DMS53 treated with DMSO at 0.1 percent for 48 hours (cell line): ENCODE measurements around the gene MCAM.

Experiments used
- DNase-seq: peaks from one replicate; lab custom pipeline; 2025; ENCODE audit not compliant: unreplicated experiment; lab: John Stamatoyannopoulos, UW

Gene MCAM

DNA sequence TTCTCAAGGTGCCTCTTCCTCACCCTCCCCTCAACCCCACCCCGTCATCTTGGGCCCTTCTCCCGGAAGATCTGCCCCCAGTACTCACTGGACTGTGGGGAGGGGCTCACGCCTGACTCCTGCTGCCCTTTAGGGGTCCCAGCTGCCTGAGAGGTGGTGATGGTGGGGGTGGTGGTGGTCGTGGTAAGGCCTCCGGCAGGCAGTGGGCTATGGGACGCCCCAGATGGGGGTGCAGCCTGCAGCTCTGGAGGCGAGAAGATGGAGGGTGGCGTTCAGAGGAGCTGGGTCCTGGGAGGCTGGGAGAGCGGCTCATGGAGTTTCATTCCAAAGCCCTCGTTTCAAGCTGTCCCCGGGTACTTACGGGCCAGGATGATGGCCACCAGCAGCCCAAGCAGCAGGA is 28.8 kb upstream of the MCAM start:
- DNase-seq: no peak

DNA sequence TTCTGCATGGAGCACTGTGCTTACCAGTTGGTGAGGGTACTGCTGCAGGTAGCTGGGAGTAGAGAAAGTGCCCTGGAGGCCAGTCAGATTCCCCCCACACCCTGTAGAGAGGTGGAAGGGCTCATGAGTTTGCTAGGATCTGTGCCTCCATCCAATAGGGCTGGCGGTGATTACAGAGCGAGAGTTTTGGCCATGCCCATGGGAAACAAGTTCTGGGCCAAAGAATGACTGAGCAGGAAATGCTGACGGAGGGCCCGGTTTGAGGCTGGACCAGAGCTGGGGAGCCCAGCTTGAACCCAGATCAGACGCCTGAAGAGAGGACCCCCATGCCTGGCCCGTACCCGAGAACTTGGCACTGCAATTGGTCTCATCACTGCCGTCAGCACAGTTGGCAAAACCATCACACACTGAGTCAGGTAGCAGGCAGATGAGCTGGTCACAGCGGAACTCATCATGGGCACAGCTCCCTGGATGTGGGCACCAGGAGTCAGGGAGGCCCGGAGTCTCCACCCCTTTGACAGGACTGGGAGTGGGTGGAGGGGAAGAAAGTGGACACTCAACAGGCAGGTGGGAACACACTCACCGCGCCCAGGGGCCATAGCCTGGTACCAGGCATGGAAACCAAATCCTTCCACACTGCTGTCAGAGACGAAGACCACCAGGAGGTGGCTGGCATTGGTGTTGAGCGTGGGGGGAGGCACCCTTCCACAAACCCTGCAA is 27.5 kb upstream of the MCAM start:
- DNase-seq: no peak

DNA sequence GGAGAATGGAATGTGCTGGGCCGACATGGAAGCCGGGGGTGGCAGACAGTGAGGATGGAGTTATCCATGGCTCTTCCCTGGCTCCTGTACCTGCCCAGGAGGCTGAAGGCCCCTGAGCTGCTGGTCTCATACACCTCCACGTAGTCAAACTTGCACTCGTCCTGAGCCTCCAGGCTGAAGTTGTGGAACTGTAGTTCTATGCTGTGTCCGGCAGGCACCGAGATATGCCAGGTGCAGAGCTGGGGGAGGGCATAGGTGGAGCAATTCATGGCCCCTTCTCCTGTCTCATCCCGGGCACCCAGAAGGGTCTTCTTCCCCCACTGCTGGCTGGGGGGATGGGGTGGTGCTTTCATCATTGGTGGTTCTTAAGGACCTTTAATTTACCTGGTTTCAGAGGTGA is 26.8 kb upstream of the MCAM start:
- DNase-seq: no peak

DNA sequence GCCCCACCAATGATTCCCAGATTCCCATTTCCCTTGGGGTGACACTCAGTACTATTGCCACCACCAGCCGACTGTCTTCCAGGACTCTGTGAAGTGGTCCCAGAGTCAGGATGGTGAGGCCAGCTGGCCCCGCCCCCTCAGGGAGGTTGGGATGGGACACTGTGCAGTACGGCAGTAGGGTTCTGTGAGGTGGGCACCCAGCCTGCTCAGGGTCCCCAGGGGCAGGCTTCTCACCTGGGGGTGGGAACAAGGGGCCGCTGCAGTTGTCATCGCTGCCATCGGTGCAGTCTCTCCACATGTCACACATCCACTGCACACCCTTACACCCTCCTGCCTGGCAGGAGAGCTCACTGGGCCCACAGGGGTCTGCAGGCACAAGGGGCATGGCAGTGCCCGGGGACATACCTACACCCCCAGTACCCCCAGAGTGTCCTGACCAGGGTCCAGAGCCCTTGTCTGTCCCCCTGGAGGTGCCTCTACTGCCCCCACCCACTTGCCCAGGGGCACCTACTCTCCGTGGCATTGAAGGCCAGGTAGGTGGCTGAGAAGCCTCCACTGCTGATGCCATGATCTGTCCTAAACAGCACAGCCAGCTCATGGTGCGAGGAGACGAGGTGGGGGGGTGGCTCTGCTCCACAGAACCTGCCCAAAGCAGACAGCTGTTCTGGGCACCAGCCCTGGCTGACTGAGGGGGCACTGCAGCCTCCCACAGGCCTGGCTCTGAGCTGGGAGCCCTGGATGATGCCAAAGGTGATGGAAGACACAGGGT is 25.6 kb upstream of the MCAM start:
- no peak for DNase-seq

DNA sequence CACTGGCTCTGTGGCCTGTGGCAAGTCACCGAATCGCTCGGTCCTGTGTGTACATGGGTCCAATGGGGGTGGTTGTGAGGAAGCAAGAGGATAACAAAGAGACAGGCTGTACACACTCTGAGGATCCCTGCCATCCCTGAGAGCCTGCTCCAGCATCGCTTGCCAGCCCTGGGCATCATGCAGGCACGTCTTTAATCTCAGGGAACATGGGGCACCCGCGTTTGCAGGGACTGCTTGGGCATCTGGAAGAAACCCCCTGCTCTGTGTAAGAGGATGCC is 25.0 kb upstream of the MCAM start:
- DNase-seq: no peak

DNA sequence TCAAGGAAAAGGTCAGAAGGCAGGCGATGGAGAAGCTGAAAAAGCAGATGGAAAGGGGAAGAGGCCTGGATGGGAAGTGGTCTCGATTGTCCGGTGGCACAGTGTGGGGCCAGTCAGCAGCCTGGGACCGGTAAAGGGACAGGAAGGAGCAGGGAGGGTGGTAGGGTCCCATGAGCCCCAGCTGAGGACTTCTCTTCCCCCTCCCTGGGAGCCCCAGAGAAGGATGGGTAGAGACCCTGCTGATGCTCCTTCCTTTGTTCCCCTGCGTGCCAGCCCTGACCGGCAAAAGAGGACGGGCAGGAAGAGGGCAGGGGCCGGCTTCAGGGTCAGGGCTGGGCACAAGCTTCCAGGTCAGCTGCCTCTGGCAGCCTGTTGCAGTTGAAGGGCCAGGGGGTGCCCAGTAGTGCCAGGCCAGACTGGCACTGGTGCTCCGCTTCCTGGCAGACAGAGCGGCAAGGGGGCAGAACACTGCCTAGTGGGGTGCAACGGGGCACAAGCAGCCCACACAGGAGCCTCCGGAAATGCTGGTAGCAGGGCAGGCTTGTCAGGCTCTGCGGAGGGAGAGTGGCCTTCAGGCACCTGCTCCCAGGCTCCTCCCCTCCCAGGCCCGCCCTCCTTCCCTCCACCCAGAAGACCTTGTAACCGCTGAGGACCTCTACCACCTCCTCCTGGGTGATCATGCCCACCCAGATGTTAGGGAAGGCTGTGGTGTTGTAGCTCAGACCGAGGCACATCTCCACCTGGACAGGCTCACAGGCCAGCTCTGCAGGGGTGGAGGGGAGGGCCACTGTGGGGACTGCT is 24.5 kb upstream of the MCAM start:
- DNase-seq: no peak

DNA sequence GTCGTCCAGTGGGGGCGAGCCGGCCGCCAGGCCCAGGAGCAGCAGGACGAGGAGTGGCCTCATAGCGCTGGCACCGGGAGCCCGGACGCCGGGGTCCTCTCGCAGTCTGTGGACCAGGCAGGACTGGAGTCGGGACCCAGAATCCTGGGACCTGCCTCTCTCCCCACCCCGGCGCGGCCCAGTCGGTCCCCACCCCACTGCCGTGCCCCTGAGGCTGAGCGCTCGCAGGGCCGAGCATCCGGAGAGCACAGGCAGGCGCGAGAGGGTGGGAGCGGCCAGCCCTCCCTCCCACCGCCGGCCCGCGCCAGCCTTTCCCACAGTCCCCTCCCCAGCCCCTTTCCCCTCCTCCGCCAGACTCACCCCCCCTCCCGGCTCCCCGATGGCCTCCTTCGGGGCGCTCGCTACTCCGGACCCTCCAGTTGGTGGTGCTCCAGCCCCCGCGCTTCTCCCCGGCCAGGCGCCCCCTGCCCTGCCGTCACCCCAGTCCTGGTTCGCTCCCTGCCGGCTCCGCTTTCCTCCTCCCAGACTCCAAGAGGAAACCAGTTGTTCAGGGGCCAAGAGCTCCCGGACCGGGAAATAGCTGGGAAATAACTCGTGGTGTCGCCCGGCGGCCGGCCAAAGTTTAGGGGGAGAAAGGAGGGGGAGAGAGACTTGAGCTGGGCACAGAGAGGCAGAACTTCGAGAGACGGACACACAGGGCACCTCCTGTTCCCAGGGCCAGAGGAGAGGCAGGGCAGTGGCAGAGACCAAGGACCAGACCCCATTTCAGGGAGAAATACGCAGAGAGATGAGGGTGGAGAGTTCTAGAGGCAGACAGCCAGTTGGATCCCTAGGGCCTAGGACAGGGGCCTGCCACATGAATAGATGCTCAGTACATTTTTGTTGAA is 23.6 kb upstream of the MCAM start, which contains the start of gene C1QTNF5:
Gene C1QTNF5, minus strand, starts transcription at position 549 of the 887 bp plus-strand sequence. Its CDS starts 486 bp downstream, at position 63.
- DNase-seq: no peak

DNA sequence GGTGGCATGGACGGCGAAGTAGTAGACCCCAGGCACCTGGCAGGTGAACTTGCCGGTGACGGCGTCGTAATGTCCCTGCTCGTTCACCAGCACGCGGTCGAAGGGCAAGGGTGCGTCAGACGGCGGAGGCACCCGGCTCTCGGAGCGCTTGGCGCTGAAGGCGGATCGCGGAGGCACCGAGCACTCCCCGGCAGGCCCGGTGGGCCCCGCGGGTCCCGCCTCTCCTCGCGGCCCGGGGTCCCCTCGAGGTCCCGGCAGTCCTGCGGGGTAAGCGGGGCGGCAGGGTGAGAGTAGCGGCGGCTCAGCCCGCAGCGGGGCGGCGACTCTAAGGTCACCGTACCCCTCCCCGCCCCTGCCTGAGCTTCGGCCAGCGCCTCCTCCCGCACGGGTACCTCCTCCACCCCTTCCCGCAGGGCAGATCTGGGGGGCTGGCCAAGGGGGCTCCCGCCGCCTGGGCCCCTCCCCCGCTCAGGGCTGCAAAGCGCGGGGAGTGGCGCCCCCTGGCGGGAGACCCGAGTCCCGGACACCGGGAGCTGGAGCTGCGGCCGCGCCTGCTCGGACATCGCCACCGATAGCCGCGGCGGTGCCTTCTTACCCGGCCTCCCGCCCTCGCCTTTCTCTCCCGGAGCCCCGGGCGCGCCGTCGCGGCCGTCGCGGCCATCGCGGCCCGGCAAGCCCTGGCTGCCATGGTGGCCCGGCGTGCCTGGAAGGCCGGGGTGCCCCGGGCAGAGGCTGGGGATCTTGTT is 22.8 kb upstream of the MCAM start:
- DNase-seq: no peak

DNA sequence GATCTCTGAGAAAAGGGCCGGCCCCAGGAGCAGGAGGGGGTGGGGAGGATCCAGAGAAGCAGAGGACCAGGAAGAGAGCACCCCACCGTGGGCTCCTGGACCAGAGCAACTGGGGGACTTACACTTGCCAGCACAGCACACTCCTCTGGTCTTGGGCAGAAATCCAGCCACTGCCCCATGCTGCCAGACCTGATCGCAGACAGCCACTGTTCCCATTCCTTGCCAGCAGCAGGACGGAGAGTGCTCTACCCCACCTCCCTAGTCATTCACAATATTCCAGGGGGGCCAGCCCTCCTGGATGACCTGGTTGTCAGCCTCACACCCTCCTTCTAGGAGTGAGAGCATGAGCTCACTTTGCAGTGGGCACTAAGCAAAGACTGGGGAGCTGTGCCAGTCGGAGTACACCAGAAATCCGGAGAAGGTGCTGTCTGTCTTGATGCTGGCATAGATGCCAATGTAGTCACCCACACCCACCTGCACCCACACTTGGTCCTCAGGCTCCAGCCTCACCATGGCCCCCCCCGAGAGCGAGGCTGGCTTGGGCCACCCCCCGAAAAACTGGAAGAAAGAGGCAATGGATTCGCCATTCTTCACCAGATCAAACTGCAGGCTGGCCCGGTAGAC is 22.1 kb upstream of the MCAM start:
- no peak for DNase-seq

DNA sequence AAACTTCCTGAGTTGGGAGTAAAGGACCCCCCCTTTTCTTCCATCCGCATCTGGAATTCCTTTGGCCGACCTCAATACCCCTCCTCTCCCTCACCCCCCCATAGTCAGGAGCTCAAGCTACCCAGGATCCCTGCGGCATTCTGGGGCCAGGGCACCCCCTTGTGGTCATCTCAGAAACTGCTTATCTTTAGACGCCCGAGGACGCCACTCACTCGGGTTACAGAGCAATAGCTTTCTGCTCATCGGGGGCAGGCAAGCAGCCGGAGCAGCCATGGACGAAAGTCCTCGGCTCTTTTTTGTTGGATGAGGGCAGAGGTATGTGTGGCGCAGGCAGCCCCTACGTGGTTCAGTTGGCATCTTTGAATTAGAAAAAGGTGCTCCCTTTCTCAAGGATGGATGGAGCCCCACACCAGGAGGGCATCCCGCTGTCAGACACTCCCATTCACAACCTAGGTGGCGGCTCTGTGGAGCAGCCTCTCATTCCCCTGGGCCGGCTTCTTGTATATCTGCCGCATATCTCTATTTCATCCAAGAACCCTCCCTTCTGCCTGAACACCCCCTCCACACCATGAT is 21.5 kb upstream of the MCAM start:
- peak; percentile 63 for DNase-seq

DNA sequence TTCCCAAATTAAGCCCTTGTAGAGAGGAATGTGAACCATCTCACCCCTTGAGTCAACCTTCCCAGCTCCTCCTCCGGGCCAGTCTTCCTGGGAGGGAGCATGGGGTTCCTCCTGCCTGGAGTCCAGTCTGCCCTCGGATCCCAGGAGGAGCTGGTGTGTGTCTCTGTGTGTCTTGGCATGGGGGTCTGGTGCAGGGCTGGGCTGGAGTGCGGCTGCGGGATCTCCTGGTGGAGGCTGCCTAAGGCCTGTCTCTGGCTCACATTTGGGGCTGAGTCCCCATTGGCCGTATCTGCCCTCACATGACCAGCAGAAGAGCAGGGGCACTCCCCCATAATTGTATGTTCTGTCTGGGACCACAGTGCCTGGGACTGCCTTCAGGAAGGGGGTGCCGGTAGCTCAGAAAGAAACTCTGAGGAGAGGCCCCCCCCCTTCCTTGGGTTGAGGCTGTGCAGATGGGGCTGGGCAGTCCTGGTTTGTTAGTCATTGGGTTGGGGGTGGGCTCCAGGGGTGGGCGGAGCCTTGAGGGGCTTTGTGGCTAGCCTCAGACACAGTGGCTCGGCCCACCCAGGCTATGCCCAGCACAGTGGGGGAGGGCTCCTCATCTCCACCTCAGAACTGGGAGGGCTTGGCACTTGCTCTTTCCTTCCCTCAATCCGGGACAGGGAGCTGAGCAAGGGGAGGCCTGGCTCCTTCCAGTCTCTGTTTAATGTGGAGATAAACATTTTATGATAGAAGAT is 20.8 kb upstream of the MCAM start:
- DNase-seq: no peak

DNA sequence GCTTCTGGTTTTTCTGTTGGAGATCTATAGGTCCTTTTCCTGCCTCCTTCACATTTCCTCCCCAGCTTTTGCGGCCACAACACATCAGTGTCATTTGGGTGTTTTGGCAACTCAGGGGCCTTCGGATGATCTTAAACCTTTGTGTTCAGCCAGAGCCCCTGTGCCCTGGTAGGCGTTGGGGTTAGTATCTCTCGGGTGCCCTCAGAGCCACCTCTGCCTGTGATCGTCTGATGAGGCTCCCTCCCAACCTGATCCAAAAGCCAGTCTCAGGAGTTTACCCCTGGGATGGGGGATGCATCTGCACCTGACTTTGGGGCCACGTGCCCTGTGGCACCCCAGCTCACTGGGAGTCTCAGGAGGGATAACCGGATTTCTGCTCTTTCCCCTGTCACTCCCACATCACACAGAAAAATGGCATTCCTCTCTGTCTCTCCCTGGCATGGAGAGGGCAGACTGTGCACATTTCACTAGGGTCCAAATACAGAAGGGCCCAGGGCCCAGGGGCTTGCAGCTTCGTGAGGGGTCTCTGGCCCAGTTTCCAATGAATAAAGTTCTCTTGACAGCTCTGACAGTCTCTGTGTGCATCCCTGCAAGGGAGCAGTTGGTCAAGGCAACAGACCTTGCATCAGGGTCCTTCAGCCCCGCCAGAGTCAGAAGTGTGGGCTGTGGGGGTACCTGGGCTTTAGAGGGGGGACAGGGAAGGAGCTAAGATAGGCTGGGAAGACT is 20.0 kb upstream of the MCAM start:
- no peak for DNase-seq

DNA sequence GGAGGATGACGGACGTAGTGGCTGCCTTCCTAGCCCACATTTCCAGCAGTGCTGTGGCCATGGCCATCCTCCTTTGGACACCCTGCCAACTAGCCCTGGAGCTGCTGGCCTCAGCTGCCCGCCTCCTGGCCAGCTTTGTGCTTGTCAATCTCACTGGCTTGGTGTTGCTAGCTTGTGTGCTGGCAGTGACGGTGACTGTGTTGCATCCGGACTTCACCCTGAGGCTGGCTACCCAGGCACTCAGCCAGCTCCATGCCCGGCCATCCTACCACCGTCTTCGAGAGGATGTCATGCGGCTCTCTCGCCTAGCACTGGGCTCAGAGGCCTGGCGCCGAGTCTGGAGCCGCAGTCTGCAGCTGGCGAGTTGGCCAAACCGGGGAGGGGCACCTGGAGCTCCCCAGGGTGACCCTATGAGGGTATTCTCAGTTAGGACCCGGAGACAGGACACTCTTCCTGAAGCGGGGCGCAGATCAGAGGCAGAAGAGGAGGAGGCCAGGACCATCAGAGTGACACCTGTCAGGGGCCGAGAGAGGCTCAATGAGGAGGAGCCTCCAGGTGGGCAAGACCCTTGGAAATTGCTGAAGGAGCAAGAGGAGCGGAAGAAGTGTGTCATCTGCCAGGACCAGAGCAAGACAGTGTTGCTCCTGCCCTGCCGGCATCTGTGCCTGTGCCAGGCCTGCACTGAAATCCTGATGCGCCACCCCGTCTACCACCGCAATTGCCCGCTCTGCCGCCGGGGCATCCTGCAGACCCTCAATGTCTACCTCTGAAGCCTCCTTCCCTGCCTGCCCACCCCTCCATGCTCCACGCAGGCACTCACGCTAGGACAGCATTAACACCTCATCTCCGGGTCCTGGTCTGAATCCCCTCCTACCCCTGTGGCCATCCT is 19.0 kb upstream of the MCAM start:
- no peak for DNase-seq

DNA sequence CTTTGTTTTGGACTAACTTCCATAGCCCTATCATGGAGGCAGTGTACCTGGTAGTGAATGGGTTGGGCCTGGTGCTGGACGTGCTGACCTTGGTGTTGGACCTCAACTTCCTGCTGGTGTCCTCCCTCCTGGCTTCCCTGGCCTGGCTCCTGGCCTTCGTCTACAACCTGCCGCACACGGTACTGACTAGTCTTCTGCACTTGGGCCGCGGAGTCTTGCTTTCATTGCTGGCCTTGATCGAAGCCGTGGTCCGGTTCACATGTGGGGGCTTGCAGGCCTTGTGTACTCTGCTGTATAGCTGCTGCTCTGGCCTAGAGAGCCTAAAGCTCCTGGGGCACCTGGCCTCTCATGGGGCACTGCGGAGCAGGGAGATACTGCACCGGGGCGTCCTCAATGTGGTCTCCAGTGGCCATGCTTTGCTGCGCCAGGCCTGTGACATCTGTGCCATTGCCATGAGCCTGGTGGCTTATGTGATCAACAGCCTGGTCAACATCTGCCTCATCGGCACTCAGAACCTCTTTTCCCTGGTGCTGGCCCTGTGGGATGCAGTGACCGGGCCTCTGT is 18.2 kb upstream of the MCAM start:
- DNase-seq: no peak

DNA sequence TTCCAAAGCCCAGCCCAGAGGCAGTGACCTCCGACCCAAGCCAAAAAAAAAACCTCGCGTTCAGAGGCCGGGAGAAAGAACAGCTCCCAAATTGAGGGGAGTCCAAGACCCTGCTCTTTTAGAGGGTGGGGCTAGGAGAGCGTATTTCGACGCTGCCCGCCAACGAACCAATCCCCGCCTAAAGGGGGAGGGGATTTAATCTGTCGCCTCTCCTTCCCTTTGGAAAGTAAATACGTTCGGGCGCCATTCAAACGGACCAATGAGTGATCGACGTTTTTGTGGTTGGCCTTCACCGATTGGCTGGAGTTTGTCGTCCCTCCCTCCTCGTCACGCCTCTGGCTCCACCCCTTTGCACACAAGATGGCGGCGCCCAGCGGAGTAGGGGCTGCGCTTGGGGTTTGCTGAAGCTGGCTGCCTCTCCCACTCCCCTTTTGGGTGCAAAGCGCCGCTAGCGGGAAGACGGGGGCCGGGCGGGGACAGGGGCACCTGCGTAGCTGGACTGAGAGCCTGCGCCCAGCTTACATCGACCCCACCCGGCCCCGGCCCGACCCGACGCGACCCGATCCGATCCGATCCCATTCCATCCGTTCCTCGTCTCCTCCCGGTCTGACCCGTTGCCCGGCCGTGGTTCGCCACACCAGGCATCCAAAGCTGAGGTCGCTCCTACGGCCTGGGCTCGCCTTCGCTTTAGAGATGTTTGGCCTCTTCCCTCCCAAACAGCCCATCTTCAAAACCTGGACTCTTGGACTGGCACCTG is 17.4 kb upstream of the MCAM start, which contains the start of gene RNF26:
Gene RNF26, plus strand, starts transcription at position 354 of the 757 bp plus-strand sequence. CDS start 596 bp downstream, outside the sequence.
- peak; percentile 93 for DNase-seq
